ENCODE results near the gene BAIAP3. TPM values are rescaled to one million over a fixed set of nuclear protein-coding genes. Genes with fewer than 3 reads are reported as not detected.

BAIAP3 gene
- total RNA-seq, 1 donor from 2014 or later, result 1.7 TPM

DNA sequence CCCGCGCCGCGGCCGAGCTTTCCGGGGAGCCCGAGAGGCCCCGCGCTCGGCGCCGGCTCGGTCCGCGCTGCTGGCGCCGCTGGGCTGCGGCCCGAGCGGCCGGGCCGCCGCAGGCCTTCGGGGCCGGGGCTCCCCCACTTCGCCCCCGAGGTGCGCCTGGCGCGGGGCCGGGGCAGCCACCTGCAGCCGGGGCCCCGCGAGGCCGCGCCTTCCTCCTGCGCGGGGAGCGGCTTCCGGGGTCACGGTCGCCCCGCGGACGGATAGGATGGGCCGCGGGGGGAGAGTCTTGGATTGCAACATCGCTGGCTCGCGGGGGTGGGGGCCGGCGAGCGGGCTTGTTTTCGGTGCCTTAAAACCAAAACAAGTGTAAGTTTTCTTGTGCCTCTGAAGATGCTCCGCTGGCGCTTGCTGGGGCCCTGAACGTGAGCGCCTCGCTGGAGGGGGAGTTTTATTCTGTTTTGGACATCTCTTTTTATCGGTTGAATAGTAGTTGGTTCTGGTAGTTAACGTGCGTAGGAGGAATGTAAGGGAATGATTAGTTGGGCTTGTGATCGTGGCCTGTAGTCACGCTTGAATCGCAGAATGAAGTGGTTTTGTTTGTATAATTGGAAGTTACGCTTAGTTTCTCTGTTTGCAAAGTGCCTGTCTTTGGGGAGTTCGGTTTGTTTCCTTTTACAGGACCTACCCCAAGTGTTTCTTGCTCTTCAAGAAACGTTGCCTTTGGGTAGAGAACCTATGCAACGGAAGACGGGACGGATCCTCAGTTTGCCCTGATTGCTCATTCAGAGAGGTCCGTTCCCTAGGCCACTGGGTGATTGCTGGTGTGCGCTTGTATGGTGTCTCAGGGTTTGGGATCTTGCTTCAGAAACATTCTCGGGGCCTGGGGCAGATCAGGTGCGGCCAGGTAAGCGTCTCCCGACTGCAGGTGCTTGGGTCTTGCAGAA lies 23.3 kb upstream of the BAIAP3 start:
- H3K36me3 Mint-ChIP-seq (ENCODE audit: low read depth), result no peaks in the 10 kb centered on the region
- peaks cover 31% of the 10 kb centered on the region for H3K4me1 Mint-ChIP-seq (ENCODE audit: low read depth)
- peak overlapping the region; percentile 90 for H3K4me3 Mint-ChIP-seq (ENCODE audit: unreplicated experiment)
- no peaks in the 10 kb centered on the region for H3K27me3 Mint-ChIP-seq (ENCODE audit: low read depth)
- DNase-seq (ENCODE audit: low spot score), result no peak
- TF ChIP-seq, protein P1, sequence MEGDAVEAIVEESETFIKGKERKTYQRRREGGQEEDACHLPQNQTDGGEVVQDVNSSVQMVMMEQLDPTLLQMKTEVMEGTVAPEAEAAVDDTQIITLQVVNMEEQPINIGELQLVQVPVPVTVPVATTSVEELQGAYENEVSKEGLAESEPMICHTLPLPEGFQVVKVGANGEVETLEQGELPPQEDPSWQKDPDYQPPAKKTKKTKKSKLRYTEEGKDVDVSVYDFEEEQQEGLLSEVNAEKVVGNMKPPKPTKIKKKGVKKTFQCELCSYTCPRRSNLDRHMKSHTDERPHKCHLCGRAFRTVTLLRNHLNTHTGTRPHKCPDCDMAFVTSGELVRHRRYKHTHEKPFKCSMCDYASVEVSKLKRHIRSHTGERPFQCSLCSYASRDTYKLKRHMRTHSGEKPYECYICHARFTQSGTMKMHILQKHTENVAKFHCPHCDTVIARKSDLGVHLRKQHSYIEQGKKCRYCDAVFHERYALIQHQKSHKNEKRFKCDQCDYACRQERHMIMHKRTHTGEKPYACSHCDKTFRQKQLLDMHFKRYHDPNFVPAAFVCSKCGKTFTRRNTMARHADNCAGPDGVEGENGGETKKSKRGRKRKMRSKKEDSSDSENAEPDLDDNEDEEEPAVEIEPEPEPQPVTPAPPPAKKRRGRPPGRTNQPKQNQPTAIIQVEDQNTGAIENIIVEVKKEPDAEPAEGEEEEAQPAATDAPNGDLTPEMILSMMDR (IDR thresholded peaks at IDR 0.05), result no peak
- peak overlapping the region; percentile 92 for H3K27ac Mint-ChIP-seq (ENCODE audit: unreplicated experiment)
- no peaks in the 10 kb centered on the region for H3K9me3 Mint-ChIP-seq (ENCODE audit: low read depth)

DNA sequence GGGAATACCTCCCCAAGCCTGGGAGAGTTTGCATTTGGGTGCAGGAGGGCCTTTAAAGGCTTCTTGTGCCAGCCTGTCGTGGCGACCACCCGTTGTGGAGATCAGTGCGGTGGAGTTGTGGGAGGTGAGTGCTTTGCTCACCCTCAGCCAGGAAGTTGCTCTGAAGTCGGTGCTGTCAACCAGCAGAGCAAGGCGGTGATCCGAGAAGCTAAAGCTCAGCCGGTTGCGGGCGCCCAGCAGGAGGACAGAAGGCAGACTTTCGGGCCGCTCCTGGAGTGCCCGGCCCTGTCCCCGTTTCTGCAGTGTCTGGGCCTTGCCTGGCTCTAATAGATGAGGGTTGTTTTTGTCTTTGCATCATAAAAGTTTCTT lies 22.6 kb upstream of the BAIAP3 start:
- Mint-ChIP-seq H3K27ac (ENCODE audit: unreplicated experiment) (peak overlapping the region; percentile 92), H3K4me3 (ENCODE audit: unreplicated experiment) (peak overlapping the region; percentile 90), H3K36me3 (ENCODE audit: low read depth) (peaks cover 2% of the 10 kb centered on the region), H3K4me1 (ENCODE audit: low read depth) (peaks cover 31% of the 10 kb centered on the region), H3K27me3 (ENCODE audit: low read depth) (no peaks in the 10 kb centered on the region), H3K9me3 (ENCODE audit: low read depth) (no peaks in the 10 kb centered on the region)
- no peak for DNase-seq (ENCODE audit: low spot score)
- TF ChIP-seq, protein P1 (IDR thresholded peaks at IDR 0.05), result peak; percentile 25

DNA sequence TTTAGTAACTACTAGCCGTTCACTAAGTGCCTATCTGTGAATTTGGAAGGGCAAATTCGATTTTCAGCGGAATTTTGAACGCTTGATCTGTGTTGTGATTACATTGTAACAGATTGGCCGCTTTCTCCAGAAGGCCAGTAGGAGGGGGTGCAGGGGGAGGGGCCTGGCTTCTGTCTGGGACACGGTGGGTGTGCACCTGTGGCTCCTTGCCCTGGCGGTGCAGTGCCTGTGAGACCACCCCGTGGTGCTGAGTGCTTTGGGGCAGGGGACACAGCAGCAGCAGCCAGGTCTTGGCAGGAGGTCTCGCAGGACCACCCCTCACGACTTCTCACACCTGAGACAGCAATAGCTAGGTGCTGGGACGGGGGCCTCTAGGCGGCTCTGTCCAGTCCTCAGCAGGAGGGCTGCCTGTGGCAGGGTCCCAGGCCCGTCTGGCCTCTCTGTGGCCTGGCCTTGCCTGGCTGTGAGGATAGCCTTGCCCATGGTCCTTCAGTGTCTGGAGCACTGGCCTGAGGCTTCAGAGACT lies 22.2 kb upstream of the BAIAP3 start:
- DNase-seq (ENCODE audit: low spot score), result no peak
- TF ChIP-seq, protein P1 (IDR thresholded peaks at IDR 0.05), result no peak
- Mint-ChIP-seq H3K27ac (ENCODE audit: unreplicated experiment) (peak overlapping the region; percentile 92), H3K4me3 (ENCODE audit: unreplicated experiment) (peak overlapping the region; percentile 90), H3K36me3 (ENCODE audit: low read depth) (peaks cover 5% of the 10 kb centered on the region), H3K27me3 (ENCODE audit: low read depth) (no peaks in the 10 kb centered on the region), H3K4me1 (ENCODE audit: low read depth) (peaks cover 31% of the 10 kb centered on the region), H3K9me3 (ENCODE audit: low read depth) (no peaks in the 10 kb centered on the region)

DNA sequence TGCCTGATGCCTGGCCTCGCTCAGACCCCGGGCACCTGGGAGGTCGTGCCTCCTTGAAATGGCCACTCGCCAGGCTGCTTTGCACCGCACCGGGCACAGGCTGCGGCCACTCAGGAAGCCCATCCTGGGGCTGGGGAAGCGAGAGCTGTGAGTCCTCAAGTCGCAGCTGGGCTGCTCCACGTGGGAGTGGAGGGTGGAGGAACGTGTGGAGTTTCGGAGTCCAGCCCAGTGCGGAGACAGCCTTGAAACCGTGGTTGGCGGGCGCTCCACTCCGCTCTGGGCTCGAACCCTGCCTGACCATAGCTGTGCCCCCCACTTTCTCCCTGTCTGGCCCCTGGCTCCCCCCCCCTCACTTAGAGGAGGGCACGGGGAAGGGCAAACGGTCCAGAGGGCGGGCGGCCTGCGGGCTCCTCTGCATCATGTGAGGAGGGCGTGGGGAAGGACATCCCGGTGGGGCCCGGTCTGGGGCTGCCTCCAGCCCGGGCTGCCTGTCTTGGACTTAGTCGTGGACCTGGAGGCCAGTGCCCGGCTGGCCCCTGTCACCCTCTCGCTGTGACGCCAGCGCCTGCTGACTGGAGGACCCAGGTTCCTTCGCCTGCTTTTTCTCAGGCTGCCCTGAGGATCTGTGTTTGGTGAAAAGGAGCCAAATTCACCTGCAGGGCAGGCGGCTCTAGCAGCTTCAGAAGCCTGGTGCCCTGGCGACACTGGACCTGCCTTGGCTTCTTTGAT lies 21.5 kb upstream of the BAIAP3 start:
- DNase-seq (ENCODE audit: low spot score), result no peak
- H3K9me3 Mint-ChIP-seq (ENCODE audit: low read depth), result no peaks in the 10 kb centered on the region
- TF ChIP-seq, protein P1 (IDR thresholded peaks at IDR 0.05), result no peak
- H3K4me3 Mint-ChIP-seq (ENCODE audit: unreplicated experiment), result peak overlapping the region; percentile 90
- H3K4me1 Mint-ChIP-seq (ENCODE audit: low read depth), result peaks cover 31% of the 10 kb centered on the region
- H3K27me3 Mint-ChIP-seq (ENCODE audit: low read depth), result no peaks in the 10 kb centered on the region
- peaks cover 10% of the 10 kb centered on the region for H3K36me3 Mint-ChIP-seq (ENCODE audit: low read depth)
- no peak overlapping the region for H3K27ac Mint-ChIP-seq (ENCODE audit: unreplicated experiment)

DNA sequence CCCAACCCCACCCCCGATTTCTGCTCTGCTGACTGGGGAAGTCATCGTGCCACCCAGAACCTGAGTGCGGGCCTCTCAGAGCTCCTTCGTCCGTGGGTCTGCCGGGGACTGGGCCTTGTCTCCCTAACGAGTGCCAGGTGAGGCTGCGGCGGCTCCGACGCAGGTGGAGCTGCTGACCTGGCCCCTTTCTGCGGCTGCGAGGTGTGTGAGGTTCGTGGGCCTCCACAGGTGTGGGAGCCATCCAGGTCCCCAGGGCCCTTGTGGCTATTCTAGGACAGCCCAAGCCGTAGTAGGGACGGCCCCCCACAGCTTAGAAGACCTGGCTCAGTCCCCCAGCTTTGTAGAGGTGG lies 21.0 kb upstream of the BAIAP3 start:
- DNase-seq (ENCODE audit: low spot score), result no peak
- H3K4me3 Mint-ChIP-seq (ENCODE audit: unreplicated experiment), result no peak overlapping the region
- TF ChIP-seq, protein P1 (IDR thresholded peaks at IDR 0.05), result no peak
- H3K36me3 Mint-ChIP-seq (ENCODE audit: low read depth), result peaks cover 11% of the 10 kb centered on the region
- no peaks in the 10 kb centered on the region for H3K27me3 Mint-ChIP-seq (ENCODE audit: low read depth)
- no peak overlapping the region for H3K27ac Mint-ChIP-seq (ENCODE audit: unreplicated experiment)
- H3K9me3 Mint-ChIP-seq (ENCODE audit: low read depth), result no peaks in the 10 kb centered on the region
- H3K4me1 Mint-ChIP-seq (ENCODE audit: low read depth), result peaks cover 31% of the 10 kb centered on the region
